Fibroblast of the aortic adventitia (primary cell): ENCODE data around the gene TTC39A. TPM values are rescaled to one million over a fixed set of nuclear protein-coding genes. Genes with fewer than 3 reads are reported as not detected.

Experiments
- DNase-seq: peaks from one replicate; pipeline ENCODE4 v3.0.0-alpha.2; 2010; ENCODE audit warnings: low read depth
- H3K4me3 ChIP-seq: 2 replicates; pipeline ENCODE4 v1.5.1; 2011; ENCODE audit warnings: low read depth, mild to moderate bottlenecking, control low read depth, low read length, moderate library complexity
- CTCF ChIP-seq: IDR thresholded peaks from 2 replicates; pipeline ENCODE4 v1.5.1; 2011; ENCODE audit warnings: mild to moderate bottlenecking, low read length, control low read depth, inconsistent platforms; ENCODE audit not compliant: insufficient read depth
- total RNA-seq: library from RNA; depleted of rRNA; stranded (reverse); fragments of >200 nt; gene quantifications from 2 replicates; pipeline ENCODE4 v1.2.3, GENCODE V29; 2012; ENCODE audit warnings: low replicate concordance

Gene TTC39A
- total RNA-seq, 1 donor = 2.0 TPM

GRCh38 chr1:51294566-51295184 lies 35.7 kb downstream of the TTC39A start:
- TF ChIP-seq CTCF = no peak
- H3K4me3 ChIP-seq = no peak overlapping the region
- no peak for DNase-seq

DNA sequence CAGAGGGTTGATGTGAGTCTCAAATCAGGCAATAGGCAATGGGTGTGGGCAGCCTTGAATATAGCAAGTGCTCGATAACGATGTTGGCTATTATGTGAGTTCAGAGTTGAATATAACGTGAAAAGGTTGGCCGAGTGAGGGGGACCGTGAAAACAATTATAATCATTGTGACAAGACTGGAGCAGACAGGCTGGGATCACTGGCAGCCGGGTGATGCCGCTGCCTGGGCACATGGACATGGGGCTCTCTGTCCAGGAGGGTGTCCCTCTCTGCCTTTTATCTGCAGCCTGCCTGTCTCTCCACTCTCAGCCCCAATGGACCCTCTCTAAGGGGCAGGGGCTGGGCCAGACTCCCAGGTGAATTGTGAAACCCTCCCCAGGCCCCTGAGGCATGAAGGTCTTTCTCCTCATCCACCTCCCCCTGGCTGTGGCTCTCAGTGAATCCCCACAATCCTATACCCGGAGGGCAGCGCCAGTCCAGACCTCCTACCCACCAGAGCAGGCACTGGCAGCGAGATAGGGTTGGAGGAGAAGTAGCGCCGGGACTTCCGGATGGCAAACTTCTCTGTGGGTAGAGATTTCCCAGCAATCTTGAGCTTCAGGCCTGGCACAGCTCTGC lies 36.4 kb downstream of the TTC39A start:
- no peak for DNase-seq
- no peak overlapping the region for H3K4me3 ChIP-seq

GRCh38 chr1:51290489-51290847 lies 39.9 kb downstream of the TTC39A start:
- TF ChIP-seq CTCF = no peak
- DNase-seq = no peak
- no peak overlapping the region for H3K4me3 ChIP-seq

More for the DNA sequence above, 36.4 kb downstream of the TTC39A start:
- no peak for TF ChIP-seq CTCF

DNA sequence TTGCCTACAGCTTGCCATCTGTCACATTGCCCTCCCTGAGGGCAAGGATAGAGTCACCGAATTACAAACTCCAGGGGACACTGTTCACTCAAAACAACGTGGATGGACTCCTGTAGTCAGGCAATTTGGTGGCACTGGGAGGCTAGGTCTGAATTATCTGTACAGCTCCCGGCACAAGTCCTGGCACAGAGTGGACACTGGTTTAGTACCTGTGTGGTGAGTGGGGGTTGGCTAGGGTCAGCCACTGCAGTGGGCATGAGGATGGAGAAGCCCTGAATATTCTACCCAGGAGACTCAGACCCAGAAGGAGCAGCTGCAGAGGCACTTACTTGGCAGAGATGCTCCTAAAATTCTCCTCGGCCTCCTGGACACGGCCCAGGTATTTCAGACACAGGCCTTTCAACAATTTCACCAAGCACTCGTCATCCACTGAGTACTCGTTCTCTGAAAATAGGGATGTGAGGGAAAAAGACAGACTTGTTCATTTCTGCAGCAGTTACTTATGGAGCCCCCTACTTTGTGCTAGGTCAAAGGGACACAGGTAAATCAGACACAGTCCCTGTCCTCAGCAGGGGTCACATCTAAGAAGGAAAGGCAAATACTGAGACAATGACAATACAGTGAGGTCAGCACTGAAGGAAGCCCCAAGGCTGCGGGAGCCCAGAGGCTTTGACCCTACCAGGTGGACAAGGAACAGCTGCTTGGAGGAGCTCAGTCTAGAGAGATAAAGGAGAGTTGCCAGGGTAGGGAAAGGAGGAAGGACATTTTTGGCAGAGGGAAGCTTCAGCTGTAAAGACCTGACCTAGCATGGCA lies 40.5 kb downstream of the TTC39A start:
- no peak for TF ChIP-seq CTCF
- H3K4me3 ChIP-seq = no peak overlapping the region
- no peak for DNase-seq

DNA sequence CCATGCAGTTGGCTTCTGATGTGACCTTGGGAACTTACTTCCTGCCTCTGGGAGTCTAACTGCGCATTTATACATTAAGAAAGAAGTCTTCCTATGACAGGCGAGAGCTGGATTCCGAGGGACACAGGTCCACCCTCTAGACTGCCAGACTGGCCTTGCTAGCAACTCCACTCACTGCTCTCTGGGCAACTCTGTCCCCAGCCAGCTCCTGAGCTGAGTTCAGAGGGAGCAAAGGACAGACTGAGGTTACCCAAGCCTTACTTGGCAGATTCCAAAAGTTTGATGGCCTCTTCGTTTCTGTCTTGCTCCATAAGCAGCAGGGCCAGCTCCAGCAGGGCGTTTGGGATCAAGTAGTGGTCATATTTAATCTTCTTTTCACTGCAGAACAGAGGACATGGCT lies 41.8 kb downstream of the TTC39A start:
- TF ChIP-seq CTCF = no peak
- H3K4me3 ChIP-seq = no peak overlapping the region
- DNase-seq = no peak

DNA sequence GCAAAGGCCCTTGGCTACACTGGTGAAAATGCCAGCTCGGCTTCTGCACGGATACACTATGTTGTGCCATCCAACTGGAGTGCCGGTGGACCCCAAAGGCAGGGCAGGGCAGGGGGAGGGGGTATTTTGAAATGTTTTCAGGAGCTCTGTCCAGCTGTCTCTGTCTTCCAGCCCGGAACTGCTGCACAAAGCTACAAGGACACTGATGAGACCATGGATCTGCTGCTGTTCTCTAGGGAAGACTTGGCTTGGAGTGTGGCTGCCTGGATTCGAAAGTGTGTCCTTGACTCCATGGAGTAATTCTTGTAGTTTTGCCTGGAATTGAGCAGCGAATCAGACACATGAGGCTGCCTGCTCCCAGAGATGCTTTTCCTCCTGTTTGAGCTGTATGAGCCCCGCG lies 42.4 kb downstream of the TTC39A start:
- H3K4me3 ChIP-seq = no peak overlapping the region
- DNase-seq = no peak
- TF ChIP-seq CTCF = no peak
